CD4-positive, alpha-beta memory T cell (primary cell): Measurements from ENCODE around the gene GPR15LG. TPM values are rescaled to one million over a fixed set of nuclear protein-coding genes. Genes with fewer than 3 reads are reported as not detected.

Source experiments
- CTCF ChIA-PET: fragments of 350-600 bp; sonication (Branson Sonifier 250); formaldehyde crosslinking; loops from one replicate; lab custom pipeline; 2021; ENCODE audit warnings: inconsistent platforms; ENCODE audit not compliant: partially characterized antibody; lab: Charles Lee
- POLR2A ChIA-PET: fragments of 350-600 bp; sonication (Branson Sonifier 250); formaldehyde crosslinking; loops from one replicate; lab custom pipeline; 2021; ENCODE audit not compliant: partially characterized antibody; lab: Charles Lee
- DNase-seq, 5 donors: peaks; one replicate each; pipeline versions ENCODE4 v3.0.0 to v3.0.0-alpha.2; 2020 to 2022; ENCODE audit warnings: mixed read lengths in 1 of 5
- H3K27ac ChIP-seq: one replicate; pipeline ENCODE4 v1.7.0; 2013; ENCODE audit warnings: low read depth, low read length
- H3K27me3 ChIP-seq: 2 replicates; pipeline ENCODE4 v1.7.0; 2013; ENCODE audit warnings: mild to moderate bottlenecking, low read length, moderate library complexity; ENCODE audit not compliant: insufficient read depth
- H3K36me3 ChIP-seq: 2 replicates; pipeline ENCODE4 v1.7.0; 2013; ENCODE audit warnings: mild to moderate bottlenecking, low read length, moderate library complexity; ENCODE audit not compliant: insufficient read depth
- H3K4me1 ChIP-seq: 2 replicates; pipeline ENCODE4 v1.7.0; 2013; ENCODE audit warnings: mild to moderate bottlenecking, low read length, moderate library complexity; ENCODE audit not compliant: insufficient read depth
- H3K4me3 ChIP-seq, 2 donors: one replicate each; pipeline ENCODE4 v1.7.0; 2013; ENCODE audit warnings: low read length in 2 of 2, mild to moderate bottlenecking in 1 of 2
- H3K9me3 ChIP-seq, 2 donors: one replicate each; pipeline ENCODE4 v1.7.0; 2013; ENCODE audit warnings: low read length in 2 of 2, control low read depth in 1 of 2; ENCODE audit not compliant: control insufficient read depth in 1 of 2
- H3K27ac Mint-ChIP-seq, 7 donors: one replicate each; pipeline ENCODE4 v1.8.0; 2020 to 2021; ENCODE audit warnings: mixed read lengths in 7 of 7, mild to moderate bottlenecking in 6 of 7, inconsistent platforms in 3 of 7, moderate library complexity in 3 of 7
- H3K27me3 Mint-ChIP-seq, 2 donors: one replicate each; pipeline ENCODE4 v1.8.0; 2020 to 2021; ENCODE audit warnings: mixed read lengths in 2 of 2
- H3K36me3 Mint-ChIP-seq, 2 donors: one replicate each; pipeline ENCODE4 v1.8.0; 2020 to 2021; ENCODE audit warnings: mixed read lengths in 2 of 2, inconsistent platforms in 1 of 2, mild to moderate bottlenecking in 1 of 2
- H3K4me1 Mint-ChIP-seq, 4 donors: one replicate each; pipeline ENCODE4 v1.8.0; 2020 to 2021; ENCODE audit warnings: mixed read lengths in 4 of 4, mild to moderate bottlenecking in 1 of 4
- H3K4me3 Mint-ChIP-seq, 8 donors: one replicate each; pipeline ENCODE4 v1.8.0; 2020 to 2021; ENCODE audit warnings: mixed read lengths in 8 of 8, mild to moderate bottlenecking in 7 of 8, moderate library complexity in 6 of 8, inconsistent platforms in 3 of 8
- H3K9me3 Mint-ChIP-seq, 8 donors: one replicate each; pipeline ENCODE4 v1.8.0; 2020 to 2021; ENCODE audit warnings: mixed read lengths in 8 of 8, mild to moderate bottlenecking in 5 of 8, inconsistent platforms in 3 of 8, moderate library complexity in 1 of 8
- intact Hi-C: fragments of 100-400 bp; cut with micrococcal nuclease; formaldehyde crosslinking; loops from one replicate; pipeline ENCODE4 v1.15.1; 2023
- polyA plus RNA-seq, 2 donors: library from polyadenylated mRNA; unstranded; fragments of 300-500 nt; fragmentation: Illumina TruSeq; gene quantifications; one replicate each; pipeline ENCODE4 v1.2.3, GENCODE V29; 2021
- total RNA-seq, 2 experiments: library from RNA; stranded (reverse); gene quantifications; one replicate each; pipeline ENCODE4 v1.2.3, GENCODE V29; 2021

Gene GPR15LG
- total and polyA plus RNA-seq, 4 experiments from 2014 or later = not detected

GRCh38 chr10:84211566-84211965, 38.0 kb downstream of the GPR15LG start:
- H3K36me3 Mint-ChIP-seq = no peaks in the 10 kb centered on the region
- no peak overlapping the region for H3K4me3 ChIP-seq
- intact Hi-C loops = no loop called here
- DNase-seq = no peak
- H3K27ac Mint-ChIP-seq = peak overlapping the region in 1 of 7 donors; percentile 65
- H3K27me3 Mint-ChIP-seq = peaks cover 10 to 14% of the 10 kb centered on the region in 2 donors
- ChIA-PET POLR2A (no interaction called here), CTCF (interaction anchor here (1.3 to 1.6 kb wide), 2 partner anchors 9 to 63 kb away, joined by 5 read pairs; no protein-coding TSS in a partner anchor)
- peaks cover 0 to 1% (median 0%) of the 10 kb centered on the region in 8 donors for H3K9me3 Mint-ChIP-seq
- no peaks in the 10 kb centered on the region for H3K27me3 ChIP-seq
- no peaks in the 10 kb centered on the region for H3K36me3 ChIP-seq
- H3K4me1 ChIP-seq = no peaks in the 10 kb centered on the region
- no peaks in the 10 kb centered on the region for H3K9me3 ChIP-seq
- H3K27ac ChIP-seq = no peak overlapping the region
- peaks cover 0 to 2% (median under 1%) of the 10 kb centered on the region in 4 donors for H3K4me1 Mint-ChIP-seq
- H3K4me3 Mint-ChIP-seq = no peak overlapping the region

- no peak overlapping the region for H3K27ac Mint-ChIP-seq
- peaks cover 7 to 11% of the 10 kb centered on the region in 2 donors for H3K27me3 Mint-ChIP-seq
- H3K9me3 Mint-ChIP-seq = peaks cover 0 to 1% (median 0%) of the 10 kb centered on the region in 8 donors
- POLR2A ChIA-PET = no interaction called here
- no peaks in the 10 kb centered on the region for H3K36me3 Mint-ChIP-seq
- intact Hi-C loops = no loop called here
- CTCF ChIA-PET = interaction anchor here (1.3 to 1.6 kb wide), 2 partner anchors 10 to 63 kb away, joined by 5 read pairs; no protein-coding TSS in a partner anchor
- Histone ChIP-seq H3K36me3 (no peaks in the 10 kb centered on the region), H3K4me1 (no peaks in the 10 kb centered on the region), H3K4me3 (no peak overlapping the region), H3K27ac (no peak overlapping the region), H3K9me3 (no peaks in the 10 kb centered on the region), H3K27me3 (no peaks in the 10 kb centered on the region)
- no peak overlapping the region for H3K4me3 Mint-ChIP-seq
- peaks cover 0 to 2% (median under 1%) of the 10 kb centered on the region in 4 donors for H3K4me1 Mint-ChIP-seq
- no peak for DNase-seq
These were observed 38.4 kb downstream of the GPR15LG start for GRCh38 chr10:84212014-84212413.

- H3K9me3 Mint-ChIP-seq = peaks cover 0 to 1% (median 0%) of the 10 kb centered on the region in 8 donors
- no peak overlapping the region for H3K4me3 Mint-ChIP-seq
- CTCF ChIA-PET = interaction anchor here (1.6 to 2.9 kb wide), 2 partner anchors 64 to 65 kb away, joined by 5 to 17 read pairs; no protein-coding TSS in a partner anchor
- peaks cover 0 to 2% (median under 1%) of the 10 kb centered on the region in 4 donors for H3K4me1 Mint-ChIP-seq
- intact Hi-C loops = no loop called here
- POLR2A ChIA-PET = no interaction called here
- no peak overlapping the region for H3K27ac ChIP-seq
- H3K27me3 Mint-ChIP-seq = peaks cover 3 to 11% of the 10 kb centered on the region in 2 donors
- DNase-seq = no peak
- H3K4me3 ChIP-seq = no peak overlapping the region
- H3K36me3 Mint-ChIP-seq = no peaks in the 10 kb centered on the region
- no peaks in the 10 kb centered on the region for H3K27me3 ChIP-seq
- H3K4me1 ChIP-seq = no peaks in the 10 kb centered on the region
- H3K27ac Mint-ChIP-seq = no peak overlapping the region
- H3K36me3 ChIP-seq = no peaks in the 10 kb centered on the region
- H3K9me3 ChIP-seq = no peaks in the 10 kb centered on the region
These were observed 39.5 kb downstream of the GPR15LG start for GRCh38 chr10:84213076-84213475.

GRCh38 chr10:84214046-84214572, 40.5 kb downstream of the GPR15LG start:
- Mint-ChIP-seq H3K4me1 (peaks cover 0 to 2% (median under 1%) of the 10 kb centered on the region in 4 donors), H3K27me3 (peaks cover 1 to 9% of the 10 kb centered on the region in 2 donors), H3K4me3 (peak overlapping the region in 2 of 8 donors; percentile 62 to 66), H3K36me3 (no peaks in the 10 kb centered on the region), H3K9me3 (peaks cover 0 to 1% (median 0%) of the 10 kb centered on the region in 8 donors), H3K27ac (no peak overlapping the region)
- no peak for DNase-seq
- CTCF ChIA-PET = interaction anchor here (1.4 to 2.9 kb wide), 5 partner anchors 52 to 130 kb away, joined by 3 to 17 read pairs (median 3); no protein-coding TSS in a partner anchor
- Histone ChIP-seq H3K36me3 (no peaks in the 10 kb centered on the region), H3K4me3 (no peak overlapping the region), H3K4me1 (no peaks in the 10 kb centered on the region), H3K9me3 (no peaks in the 10 kb centered on the region), H3K27ac (no peak overlapping the region), H3K27me3 (no peaks in the 10 kb centered on the region)
- POLR2A ChIA-PET = no interaction called here
- intact Hi-C loops = loop anchor here (2.0 kb wide), 1 partner anchor 65 kb away; no protein-coding TSS in a partner anchor

- CTCF ChIA-PET = interaction anchor here (0.9 to 2.9 kb wide), 6 partner anchors 10 to 131 kb away, joined by 3 to 17 read pairs (median 3); no protein-coding TSS in a partner anchor
- no peak overlapping the region for H3K4me3 ChIP-seq
These were observed 41.1 kb downstream of the GPR15LG start for GRCh38 chr10:84214612-84215235.

GRCh38 chr10:84216834-84217233, 43.2 kb downstream of the GPR15LG start:
- Histone ChIP-seq H3K9me3 (no peaks in the 10 kb centered on the region), H3K27me3 (no peaks in the 10 kb centered on the region), H3K4me1 (no peaks in the 10 kb centered on the region), H3K27ac (no peak overlapping the region), H3K36me3 (no peaks in the 10 kb centered on the region), H3K4me3 (no peak overlapping the region)
- Mint-ChIP-seq H3K9me3 (peaks cover 0 to 6% (median 0%) of the 10 kb centered on the region in 8 donors), H3K27ac (no peak overlapping the region), H3K36me3 (no peaks in the 10 kb centered on the region), H3K27me3 (peaks cover 9% of the 10 kb centered on the region in 2 donors), H3K4me1 (peaks cover 0 to 2% (median under 1%) of the 10 kb centered on the region in 4 donors), H3K4me3 (no peak overlapping the region)
- no peak for DNase-seq
- ChIA-PET CTCF (interaction anchor here (1.8 kb wide), 1 partner anchor 11 kb away, joined by 7 read pairs; no protein-coding TSS in a partner anchor), POLR2A (no interaction called here)
- intact Hi-C loops = no loop called here

More at GRCh38 chr10:84214612-84215235, 41.1 kb downstream of the GPR15LG start:
- Mint-ChIP-seq H3K4me3 (peak overlapping the region in 2 of 8 donors; percentile 62 to 66), H3K9me3 (peaks cover 0 to 6% (median 0%) of the 10 kb centered on the region in 8 donors), H3K27ac (peak overlapping the region in 1 of 7 donors; percentile 75), H3K4me1 (peaks cover 0 to 2% (median under 1%) of the 10 kb centered on the region in 4 donors), H3K36me3 (no peaks in the 10 kb centered on the region), H3K27me3 (peaks cover 5 to 10% of the 10 kb centered on the region in 2 donors)
- H3K27ac ChIP-seq = no peak overlapping the region
- intact Hi-C loops = loop anchor here (2.0 kb wide), 1 partner anchor 66 kb away; no protein-coding TSS in a partner anchor
- H3K4me1 ChIP-seq = no peaks in the 10 kb centered on the region
- H3K27me3 ChIP-seq = no peaks in the 10 kb centered on the region
- H3K36me3 ChIP-seq = no peaks in the 10 kb centered on the region
- DNase-seq = peak in 2 of 5 donors; percentile 17 to 40
- POLR2A ChIA-PET = no interaction called here
- no peaks in the 10 kb centered on the region for H3K9me3 ChIP-seq

GRCh38 chr10:84217746-84218145, 44.1 kb downstream of the GPR15LG start:
- H3K9me3 Mint-ChIP-seq = peaks cover 0 to 6% (median 0%) of the 10 kb centered on the region in 8 donors
- Histone ChIP-seq H3K36me3 (no peaks in the 10 kb centered on the region), H3K4me1 (no peaks in the 10 kb centered on the region), H3K27ac (no peak overlapping the region), H3K9me3 (no peaks in the 10 kb centered on the region), H3K4me3 (no peak overlapping the region), H3K27me3 (peaks cover under 1% of the 10 kb centered on the region)
- peaks cover 3 to 10% of the 10 kb centered on the region in 2 donors for H3K27me3 Mint-ChIP-seq
- POLR2A ChIA-PET = no interaction called here
- no peak overlapping the region for H3K4me3 Mint-ChIP-seq
- no peaks in the 10 kb centered on the region for H3K36me3 Mint-ChIP-seq
- H3K4me1 Mint-ChIP-seq = peaks cover 0 to 2% (median under 1%) of the 10 kb centered on the region in 4 donors
- no peak overlapping the region for H3K27ac Mint-ChIP-seq
- no peak for DNase-seq
- intact Hi-C loops = no loop called here
- CTCF ChIA-PET = no interaction called here
